Measurements from ENCODE around the gene BICDL2.

BICDL2 gene

DNA sequence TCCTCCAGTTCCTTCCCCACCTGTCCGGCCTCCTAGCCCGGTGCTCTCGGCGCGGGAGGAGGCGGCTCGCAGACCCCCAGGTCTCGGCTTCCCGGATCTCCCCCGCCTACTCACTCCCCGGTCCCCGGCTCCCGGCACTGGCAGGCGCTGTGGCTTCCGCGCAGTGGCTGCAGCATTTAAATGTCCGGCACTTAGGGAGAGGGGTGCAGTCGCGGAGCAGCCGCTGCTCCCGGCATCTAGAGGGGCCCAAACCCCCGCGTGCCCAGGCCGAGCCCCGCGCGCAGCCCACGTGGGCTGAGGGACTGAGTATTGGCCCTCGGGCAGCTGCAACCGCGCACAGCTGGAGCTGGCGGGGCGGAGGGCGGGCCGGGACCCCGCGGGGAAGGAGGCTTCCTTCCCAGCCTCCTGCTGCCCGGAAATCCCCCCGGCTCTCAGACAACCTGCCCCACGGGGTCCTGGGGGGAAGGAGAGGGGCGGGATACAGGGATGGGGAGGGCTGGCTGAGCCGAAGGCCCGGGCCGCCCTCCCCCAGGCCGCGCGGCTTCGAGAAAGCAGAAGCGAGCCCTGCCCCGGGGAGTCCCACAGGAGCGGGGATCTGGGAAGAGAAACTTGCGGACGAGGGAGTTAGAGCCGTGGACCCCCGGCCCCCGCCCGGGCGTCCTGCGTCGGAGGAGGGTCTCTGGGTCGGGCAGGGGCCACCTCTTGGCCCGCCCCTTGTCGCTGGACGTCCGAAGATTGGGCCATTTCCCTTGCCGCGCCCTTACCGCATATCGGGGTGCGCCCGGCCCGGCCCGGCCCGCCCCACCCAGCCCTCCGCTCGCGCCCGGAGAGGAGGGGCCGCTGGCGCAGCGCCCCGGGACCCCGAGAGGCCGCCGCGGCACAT, 9.3 kb upstream of the BICDL2 start, which contains the start of gene MMP25:
Gene MMP25 (plus strand): TSS at position 804 of the 883 bp plus-strand sequence. CDS start 357 bp downstream, outside the sequence.
- peak; percentile 58 for DNase-seq

DNA sequence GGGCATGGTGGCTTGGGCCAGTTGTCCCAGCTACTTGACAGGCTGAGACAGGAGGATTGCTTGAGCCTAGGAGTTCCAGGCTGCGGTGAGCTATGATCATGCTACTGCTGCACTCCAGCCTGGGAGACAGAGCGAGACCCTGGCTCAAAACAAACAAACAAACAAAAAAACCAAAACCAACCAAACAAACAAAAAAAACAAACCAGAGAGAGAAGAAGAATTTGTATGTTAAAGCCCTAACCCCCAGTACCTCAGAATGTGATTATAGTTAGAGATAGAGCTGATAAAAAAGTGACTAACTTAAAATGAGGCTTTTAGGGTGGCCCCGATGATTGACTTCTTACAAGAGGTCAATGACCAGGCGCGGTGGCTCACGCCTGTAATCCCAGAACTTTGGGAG, 8.0 kb upstream of the BICDL2 start:
- no peak for DNase-seq

DNA sequence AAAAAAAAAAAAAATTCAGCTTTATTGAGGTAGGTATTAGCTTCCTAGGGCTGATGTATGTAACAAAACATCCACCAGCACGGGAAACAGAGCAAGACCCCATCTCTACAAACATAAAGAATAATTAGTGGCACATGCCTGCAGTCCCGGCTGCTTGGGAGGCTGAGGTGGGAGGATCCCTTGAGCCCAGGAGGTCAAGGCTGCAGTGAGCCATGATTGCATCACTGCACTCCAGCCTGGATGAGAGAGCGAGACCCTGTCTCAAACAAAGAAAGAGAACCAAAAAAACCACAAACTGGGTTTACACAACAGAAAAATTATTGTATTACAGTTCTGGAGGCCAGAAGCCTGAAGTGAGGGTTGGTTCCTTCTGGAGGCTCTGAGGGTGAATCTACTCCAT, 5.6 kb upstream of the BICDL2 start:
- DNase-seq = no peak

DNA sequence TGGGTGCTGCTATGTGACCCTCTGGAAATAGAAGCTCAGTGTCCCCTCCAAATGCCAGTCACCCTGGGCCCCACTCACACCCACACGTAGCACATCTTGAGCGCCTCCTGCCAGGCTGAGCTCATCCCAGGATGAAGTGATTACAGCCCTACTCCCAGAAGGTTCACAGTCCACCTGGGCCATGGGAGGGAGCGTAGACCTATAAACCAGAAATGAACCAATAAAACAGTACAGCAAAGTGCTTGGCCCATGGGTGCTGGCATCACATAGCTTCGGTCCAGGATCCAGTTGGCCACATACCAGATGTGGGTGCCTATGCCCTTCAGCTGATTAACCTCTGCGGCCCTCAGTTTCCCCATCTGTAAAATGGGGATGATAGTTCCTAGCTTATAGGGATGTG, 2.2 kb upstream of the BICDL2 start:
- DNase-seq = no peak

DNA sequence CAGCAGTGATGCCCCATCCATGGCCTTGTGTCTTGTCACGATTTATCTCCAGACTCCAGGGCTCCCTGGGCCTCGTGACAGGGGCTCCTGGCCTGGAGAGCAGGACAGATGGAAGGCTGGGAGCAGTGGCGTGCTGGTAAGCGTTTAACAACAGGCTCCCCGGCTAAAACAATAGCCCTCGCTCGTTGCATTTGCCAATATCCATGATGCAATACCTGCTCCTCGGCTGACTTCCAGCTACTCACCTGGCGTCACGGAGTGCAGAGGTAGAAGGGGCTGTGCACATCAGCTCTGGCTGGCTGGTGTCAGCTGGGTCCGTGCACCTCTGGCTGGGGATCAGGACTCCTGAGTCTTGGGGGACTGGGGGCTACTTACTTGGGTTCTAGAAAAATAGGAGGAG, 1.5 kb upstream of the BICDL2 start:
- peak; percentile 55 for DNase-seq

DNA sequence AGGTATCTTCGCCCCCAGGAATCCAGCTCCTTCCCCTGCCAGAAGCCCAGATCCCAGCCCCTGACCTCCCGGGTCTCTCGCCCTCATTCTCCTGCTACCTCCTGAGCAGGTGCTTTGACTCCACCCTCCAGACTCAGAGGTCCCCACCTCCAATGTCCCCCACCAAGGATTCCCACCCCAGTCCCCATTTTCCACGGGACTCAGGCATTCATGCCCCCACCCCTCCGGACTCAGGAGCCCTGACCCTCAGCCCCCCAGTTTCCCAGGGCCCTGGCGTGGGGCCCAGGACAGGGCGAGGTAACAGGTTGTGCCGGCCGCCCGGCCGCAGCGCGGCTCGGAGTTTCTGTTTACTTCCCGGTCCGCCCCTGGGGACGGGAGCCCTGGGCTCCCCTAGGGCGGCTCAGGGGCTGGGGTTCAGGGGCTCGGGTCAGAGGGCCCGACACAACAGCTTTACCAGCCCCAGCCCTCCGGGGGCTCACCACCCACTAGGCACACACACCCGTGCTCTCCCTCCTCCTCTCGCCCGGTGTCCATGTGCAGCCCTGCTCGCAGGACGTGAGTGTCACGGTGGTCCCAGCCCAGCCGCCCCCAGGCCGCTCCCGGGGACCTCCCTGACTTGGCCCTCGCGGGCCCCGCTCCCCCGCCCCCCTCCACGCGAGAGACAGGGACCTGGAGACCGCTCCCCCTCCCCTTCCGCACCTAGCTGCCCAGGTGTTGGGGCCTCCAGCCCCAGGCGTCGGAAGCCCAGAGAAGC, 595 bp downstream of the BICDL2 start:
- DNase-seq = peak; percentile 67

DNA sequence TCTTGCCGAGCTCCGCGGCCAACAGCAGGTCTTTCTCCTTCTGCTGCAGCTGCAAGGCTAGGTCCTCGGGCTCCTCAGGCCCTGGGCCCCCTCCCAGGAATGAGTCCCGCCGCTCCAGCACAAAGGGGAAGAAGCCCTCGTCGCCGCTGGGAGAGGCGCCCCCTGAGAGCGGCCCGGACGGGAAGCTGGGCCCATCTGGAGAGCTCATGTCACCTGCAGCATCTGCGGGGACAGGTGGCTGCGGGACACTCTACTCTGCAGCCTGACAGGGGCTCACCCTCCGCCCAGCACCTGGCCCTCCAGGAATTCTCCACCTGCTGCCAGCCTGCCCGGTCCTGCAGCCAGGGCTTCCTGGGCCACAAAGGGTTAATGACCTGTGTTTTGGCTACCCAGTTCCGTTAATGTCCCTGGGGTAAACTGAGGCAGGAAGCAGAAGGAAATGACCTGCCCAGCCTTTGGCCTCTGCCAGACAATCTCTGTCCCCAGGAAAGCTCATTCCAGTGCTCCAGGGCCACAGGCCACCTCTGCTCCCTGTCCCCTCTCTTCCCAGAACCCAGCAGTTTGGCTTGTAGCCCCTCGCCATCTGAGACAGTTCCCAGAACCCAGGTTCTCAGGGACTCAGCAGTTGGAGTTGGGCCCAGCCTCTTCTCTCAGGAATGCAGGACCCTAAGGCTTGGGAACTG, 1.3 kb downstream of the BICDL2 start:
- no peak for DNase-seq

DNA sequence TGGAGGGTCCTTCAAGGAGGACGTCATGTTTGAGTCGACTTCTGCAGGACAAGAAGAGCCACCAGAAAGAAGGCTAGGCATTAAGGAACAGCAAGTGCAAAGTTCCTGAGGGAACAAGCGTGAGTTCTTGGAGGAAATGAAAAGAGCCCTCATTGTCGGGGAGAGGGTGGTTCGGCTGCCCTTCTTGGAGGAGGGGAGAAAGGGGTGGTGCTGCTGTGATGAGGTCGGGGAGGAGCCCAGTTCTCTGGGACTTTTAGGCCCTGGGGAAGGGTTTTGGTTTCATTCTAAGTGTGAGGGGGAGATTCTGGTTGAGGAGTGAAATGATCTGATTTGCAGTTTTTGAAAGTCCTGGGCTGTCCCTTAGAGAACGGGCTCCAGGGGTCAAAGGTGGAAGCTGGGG, 4.1 kb downstream of the BICDL2 start:
- DNase-seq = no peak

DNA sequence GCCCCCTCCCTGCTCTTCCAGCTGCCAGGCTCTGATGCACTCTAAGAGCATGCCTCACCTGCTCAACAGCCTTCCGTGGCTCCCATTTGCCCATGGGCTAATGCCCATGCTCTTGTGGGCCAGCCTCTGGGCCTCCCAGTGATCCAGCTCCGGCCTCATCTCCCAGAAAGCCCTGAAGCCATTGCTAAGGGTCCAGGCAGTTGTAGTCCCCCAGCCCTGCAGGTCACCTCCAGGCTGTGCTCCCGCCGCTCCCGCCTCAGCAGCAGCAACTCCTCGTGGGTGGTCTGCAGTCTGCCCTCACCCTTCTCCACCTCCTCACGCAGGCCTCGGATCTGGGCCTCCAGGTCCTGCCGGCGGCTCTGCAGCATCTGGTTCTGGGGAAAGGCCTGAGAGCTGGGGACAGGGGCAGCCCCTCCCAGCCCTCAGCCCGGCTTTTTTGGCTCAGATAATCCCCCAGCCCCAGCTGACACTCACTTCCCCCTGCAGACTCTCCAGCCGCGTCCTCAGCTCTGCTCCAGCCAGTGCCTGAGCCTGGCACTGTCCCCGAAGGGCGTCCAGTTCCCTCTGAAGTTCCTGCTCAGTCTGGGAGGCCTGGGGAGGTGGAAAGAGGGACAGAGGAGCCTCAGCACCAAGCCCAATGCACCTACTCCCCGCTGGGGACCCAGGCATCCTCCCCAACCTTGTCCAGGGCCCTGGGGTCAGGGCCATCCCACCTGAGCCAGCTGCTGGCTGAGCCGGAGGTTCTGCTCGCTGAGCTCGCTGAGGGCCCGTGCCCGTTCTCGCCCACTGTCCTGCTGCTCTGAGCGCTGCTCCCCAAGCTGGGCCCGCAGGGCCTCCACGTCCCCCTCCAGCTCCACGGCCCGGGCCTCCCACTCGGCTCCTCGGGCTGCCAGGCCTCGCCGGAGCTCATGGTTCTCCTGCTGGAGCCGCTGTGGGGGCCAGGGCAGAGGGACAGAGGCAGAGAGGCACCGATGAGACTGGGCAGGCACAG, 6.2 kb downstream of the BICDL2 start:
- DNase-seq = no peak

DNA sequence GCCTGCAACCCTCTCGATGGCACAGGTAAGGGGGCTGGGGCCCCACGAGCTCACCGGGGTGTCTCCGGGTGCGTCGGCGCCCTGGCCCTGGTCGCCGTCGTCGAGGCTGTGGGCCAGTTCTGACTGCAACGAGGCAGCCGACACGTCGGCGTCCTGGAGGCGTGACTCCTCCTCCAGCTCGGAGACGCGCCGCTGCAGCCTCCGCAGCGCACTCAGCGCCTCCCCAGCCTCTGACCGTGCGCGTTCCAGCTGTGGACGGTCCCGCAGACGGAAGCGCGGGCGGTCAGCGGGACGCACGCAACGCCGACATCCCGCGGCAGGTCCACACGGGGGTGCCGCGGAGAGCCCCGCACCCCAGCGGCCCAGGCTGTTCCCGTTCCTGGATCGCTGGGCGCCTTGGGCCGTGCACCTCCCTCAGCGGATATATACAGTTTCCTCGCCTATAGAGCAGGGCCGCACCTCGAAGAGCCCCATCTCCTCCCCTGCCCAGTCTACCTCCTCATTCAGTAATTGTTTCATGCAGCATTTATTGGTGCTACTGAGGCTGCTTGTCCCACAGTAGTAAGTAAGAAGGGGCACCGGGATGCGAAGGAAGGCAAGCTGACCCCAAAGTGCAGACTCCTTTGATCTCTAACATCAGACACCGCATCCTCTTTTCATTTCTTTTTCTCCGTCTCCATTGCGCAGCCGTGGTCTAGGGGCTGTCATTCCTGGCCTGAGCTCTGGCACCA, 7.1 kb downstream of the BICDL2 start:
- DNase-seq = no peak

DNA sequence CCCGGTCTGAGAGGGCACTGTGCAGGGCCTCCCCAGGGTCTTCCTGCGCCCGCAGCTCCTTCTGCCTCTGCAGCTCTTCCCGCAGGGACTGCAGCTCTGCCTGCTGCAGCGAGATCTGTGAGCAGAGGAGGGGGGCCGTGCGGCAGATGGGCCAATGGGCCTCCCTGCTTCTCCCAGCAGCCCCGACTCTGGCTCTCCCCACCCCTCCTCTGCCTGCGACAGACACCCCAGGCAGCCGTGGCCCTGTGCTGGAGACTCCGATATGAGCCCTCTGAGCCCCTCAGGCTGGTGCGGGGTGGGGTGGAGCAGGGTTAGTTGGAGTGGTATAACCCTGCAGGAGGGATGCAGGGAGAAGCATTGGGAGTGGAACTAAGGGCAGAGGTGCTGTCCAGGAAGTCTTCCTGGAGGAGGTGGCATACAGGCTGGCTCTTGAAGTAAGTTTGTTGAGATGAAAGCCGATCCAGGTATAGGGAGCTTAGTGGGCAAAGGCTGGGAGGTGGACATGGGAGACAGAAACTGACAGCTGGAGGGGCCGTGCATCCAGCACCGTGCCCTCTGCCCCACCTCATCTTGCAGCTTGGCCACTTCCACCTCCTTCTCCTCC, 7.9 kb downstream of the BICDL2 start:
- DNase-seq = no peak

DNA sequence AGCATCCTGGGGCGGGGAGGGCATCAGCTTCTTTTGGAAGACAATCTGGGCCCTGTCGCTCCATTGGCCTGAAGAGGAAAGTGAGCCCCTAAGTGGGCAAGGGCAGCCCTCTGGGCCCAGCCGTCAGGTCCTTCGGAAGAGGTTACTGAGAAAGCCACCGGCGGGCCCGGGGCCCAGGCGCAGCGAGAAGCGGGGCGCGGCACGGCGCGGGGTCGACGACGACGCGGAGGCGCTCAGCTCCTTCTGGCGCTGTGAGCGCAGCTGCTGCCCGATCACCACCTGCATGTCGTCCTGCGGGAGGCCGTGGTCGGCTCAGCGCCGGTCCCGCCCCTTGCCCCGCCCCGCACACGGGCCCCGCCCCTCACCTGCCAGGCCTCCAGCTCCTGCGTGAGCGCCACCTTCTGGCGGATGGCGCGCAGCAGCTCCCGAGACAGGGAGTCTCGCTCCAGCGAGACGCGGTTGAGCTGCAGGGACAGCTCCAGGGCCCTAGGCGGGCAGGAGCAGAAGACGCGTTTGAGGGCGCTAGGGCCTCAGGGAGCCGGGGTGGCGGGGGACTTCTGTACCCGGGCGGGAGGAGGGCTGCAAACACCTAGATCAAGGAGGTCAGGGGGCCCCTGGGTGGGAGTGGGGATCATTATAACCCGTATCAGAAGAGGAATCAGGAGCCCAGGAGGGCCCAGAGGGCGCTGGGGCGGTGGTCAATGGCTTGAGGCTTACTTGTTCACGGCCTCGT, 8.6 kb downstream of the BICDL2 start:
- DNase-seq = peak; percentile 92

DNA sequence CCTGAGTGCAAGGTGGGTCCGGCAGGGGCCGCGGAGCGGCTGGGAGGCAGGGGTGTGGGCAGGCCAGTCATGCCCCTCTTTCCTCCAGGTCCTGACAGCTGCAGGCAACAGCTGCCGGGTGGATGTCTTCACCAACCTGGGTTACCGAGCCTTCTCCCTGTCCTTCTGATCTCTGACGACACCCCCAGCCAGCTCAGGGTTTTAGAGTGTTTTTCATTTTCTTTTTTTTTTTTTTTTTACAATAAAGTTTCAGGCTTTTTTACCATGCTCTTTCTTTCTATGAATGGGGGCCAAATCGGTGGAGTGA, 9.3 kb downstream of the BICDL2 start:
- no peak for DNase-seq

DNA sequence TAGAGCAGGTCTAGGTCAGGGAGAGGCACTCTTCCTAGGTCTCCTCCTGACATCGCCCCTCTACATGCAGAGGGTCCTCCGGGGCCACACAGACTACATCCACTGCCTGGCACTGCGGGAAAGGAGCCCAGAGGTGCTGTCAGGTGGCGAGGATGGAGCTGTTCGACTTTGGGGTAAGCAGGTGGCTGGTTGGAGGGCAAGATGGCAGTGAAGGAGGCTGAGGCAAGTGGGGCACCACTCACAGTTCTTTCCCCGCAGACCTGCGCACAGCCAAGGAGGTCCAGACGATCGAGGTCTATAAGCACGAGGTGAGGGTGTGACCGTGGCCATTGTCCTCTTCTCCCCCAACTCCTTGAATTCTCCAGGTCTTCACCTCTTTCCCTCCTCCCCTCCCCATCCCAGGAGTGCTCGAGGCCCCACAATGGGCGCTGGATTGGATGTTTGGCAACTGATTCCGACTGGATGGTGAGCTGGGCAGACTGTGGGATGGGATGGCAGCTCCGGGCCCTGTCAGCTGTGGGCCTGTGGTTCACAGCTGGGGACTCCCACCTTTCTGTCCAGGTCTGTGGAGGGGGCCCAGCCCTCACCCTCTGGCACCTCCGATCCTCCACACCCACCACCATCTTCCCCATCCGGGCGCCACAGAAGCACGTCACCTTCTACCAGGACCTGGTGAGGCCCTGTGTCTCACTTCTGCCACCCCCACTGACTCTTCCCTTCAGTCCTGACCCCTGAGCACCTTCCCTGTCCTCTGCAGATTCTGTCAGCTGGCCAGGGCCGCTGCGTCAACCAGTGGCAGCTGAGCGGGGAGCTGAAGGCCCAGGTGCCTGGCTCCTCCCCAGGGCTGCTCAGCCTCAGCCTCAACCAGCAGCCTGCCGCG, 9.9 kb downstream of the BICDL2 start:
- no peak for DNase-seq

DNA sequence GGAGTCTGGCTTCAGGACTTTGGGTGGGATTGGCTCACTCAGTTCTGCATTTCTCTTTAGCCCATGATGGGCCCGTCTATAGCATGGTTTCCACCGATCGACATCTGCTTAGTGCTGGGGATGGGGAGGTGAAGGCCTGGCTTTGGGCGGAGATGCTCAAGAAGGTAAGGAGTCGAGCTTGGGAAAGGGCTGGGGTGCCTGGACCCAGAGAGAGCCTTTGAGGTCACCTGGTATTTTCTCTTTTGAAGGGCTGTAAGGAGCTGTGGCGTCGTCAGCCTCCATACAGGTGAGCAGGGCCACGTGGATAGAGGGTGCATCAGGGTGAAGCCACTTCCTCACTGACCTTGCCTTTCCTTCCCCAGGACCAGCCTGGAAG, 10.8 kb downstream of the BICDL2 start:
- no peak for DNase-seq

DNA sequence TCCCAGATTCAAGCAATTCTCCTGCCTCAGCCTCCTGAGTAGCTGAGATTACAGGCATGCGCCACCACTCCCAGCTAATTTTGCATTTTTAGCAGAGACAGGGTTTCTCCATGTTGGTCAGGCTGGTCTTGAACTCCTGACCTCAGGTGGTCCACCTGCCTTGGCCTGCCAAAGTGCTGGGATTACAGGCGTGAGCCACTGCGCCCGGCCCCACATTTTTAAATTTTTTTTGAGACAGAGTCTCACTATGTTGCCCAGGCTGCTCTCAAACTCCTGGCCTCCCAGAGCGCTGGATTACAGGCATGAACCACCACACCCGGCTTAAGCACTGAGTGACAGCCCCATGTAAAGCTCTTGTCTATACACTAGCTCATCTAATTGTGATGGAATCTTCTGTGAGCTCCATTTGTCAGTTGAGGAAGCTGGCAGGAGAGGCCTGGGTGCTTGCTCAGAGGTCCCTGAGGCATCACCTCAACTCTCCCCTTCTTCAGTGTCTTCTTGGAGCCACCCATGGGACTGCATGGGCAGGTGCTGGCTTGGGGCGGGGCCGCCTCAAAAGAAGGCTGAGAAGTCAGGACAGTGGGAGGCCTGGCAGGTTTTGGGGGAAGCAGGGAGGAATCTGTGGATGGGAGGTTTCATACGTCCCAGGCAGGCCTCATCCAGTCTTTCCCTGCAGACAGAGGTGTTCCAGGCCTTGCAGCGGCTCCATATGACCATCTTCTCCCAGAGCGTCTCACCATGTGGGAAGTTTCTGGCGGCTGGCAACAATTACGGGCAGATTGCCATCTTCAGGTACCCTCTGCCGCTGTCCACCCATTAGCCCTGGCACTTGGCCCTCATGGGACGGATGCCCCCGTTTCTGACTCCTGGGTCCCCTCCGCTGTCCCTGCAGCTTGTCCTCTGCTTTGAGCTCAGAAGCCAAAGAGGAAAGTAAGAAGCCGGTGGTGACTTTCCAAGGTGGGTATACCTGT, 11.4 kb downstream of the BICDL2 start:
- no peak for DNase-seq

DNA sequence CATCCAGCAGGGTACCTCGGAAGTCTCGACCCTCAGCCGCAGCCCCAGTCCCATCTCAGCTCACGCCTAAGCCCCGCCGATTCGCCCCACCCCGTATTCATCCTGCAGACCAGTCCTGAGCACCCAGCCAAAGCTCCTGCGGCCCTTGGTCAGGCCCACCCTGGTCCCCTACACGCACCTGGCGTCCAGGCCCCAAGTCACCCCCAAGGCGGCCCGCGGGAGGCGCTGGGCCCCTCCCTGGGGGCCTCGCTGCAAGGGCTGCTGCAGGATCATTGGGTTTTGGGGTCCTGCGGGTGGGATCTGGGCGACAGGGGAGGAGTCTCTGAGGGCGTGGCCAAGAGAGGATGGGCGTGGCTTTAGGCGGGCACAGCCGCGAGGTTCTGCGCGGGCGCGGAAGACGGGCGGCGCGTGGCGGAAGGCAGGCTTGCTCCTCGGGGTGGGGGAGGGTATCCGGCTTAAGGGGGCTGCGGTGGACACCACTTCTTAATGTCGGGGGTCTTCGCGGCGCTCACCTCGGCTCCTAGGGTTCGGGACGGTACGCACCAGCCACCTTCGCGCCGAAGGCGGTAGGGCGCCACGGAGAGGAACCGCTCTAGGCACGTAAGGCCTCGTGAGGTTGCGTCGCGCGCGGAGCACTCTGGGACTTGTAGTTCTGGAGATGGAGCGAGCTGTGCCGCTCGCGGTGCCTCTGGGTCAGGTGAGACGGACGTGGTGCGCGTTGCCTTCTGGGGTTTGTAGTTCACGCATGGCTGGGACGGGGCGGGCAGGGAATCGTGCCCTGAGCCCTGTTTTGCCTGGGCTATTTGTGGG, 12.9 kb downstream of the BICDL2 start, which contains the start of the genes HCFC1R1 and THOC6:
Gene HCFC1R1 (minus strand): TSS at position 274 of the 810 bp plus-strand sequence. CDS start 1 bp downstream, at position 273.
Gene THOC6 (plus strand): TSS at position 367 of the 810 bp plus-strand sequence. CDS start 292 bp downstream, at position 659.
- peak; percentile 98 for DNase-seq
